Adrenal gland (tissue), 12 donors: Measurements from ENCODE around the gene ZBTB40. TPM values are rescaled to one million over a fixed set of nuclear protein-coding genes. Genes with fewer than 3 reads are reported as not detected.

Experiments used
- DNase-seq, 7 donors: peaks; one replicate each; pipeline ENCODE4 v3.0.0-alpha.2; 2019 to 2020
- H3K27ac ChIP-seq, 5 donors: fragments of 200-600 bp; sonication (generic) in 4 of 5; 1 replicate in 3 of 5; 2 replicates in 2 of 5; pipeline versions ENCODE4 v1.5.1 to v1.8.0; 2016 to 2020; ENCODE audit warnings: mild to moderate bottlenecking in 1 of 5
- H3K27me3 ChIP-seq: fragments of 200-600 bp; 2 replicates; pipeline ENCODE4 v1.8.0; 2021
- H3K36me3 ChIP-seq, 2 donors: fragments of 200-600 bp; replicated peaks in 1 of 2; 1 replicate in 1 of 2; 2 replicates in 1 of 2; pipeline versions ENCODE4 v1.5.1 to v1.8.0; 2018 to 2022
- H3K4me1 ChIP-seq, 2 donors: fragments of 200-600 bp; replicated peaks in 1 of 2; 1 replicate in 1 of 2; 2 replicates in 1 of 2; pipeline versions ENCODE4 v1.5.1 to v1.8.0; 2018 to 2021
- H3K4me3 ChIP-seq, 4 donors: fragments of 200-600 bp; sonication (generic) in 3 of 4; one replicate each; pipeline ENCODE4 v1.5.1; 2016 to 2018
- H3K9me3 ChIP-seq, 3 donors: fragments of 200-600 bp; sonication (generic) in 1 of 3; replicated peaks in 1 of 3; 1 replicate in 2 of 3; 2 replicates in 1 of 3; pipeline versions ENCODE4 v1.5.1 to v1.8.0; 2016 to 2021
- POLR2A ChIP-seq, 2 donors: fragments of 450-650 bp; IDR thresholded peaks; one replicate each; pipeline ENCODE4 v1.6.1; 2017; ENCODE audit warnings: antibody characterized with exemption in 2 of 2, mild to moderate bottlenecking in 2 of 2, moderate library complexity in 1 of 2
- WGBS, 4 donors: extraction: QIAGEN DNeasy Blood & Tissue Kit in 2 of 4; methylation state at CpG; one replicate each; pipeline versions ENCODE4 v1.1.5 to v1.1.7; 2013 to 2017; 5-methylcytosine and 5-hydroxymethylcytosine counted together
- intact Hi-C, 2 donors: fragments of 100-400 bp; cut with DNase I; formaldehyde crosslinking; loops; one replicate each; pipeline versions ENCODE4 v1.14.1 to v1.15.0; 2022 to 2023
- polyA plus RNA-seq, 3 donors: library from polyadenylated mRNA; stranded (reverse); fragments of 200-250 nt in 2 of 3; fragments of 350-450 nt in 1 of 3; fragmentation: Illumina TruSeq in 1 of 3; extraction: RNeasy Lipid Tissue Mini Kit (QIAGEN cat#74804) in 1 of 3; gene quantifications; one replicate each; pipeline ENCODE4 v1.2.3, GENCODE V29; 2013 to 2014
- total RNA-seq, 9 donors: library from RNA; depleted of rRNA in 4 of 9; stranded (reverse); fragments of >200 nt in 4 of 9; fragments of 120-200 nt in 1 of 9; fragmentation: NEBNext Ultra II Directional in 1 of 9; extraction: Animal tissue kit (Norgen Biotek cat#: 25700) in 1 of 9; gene quantifications; one replicate each; pipeline versions ENCODE4 v1.1.0 to v1.2.4, GENCODE V29; 2013 to 2023
- TF ChIP-seq, protein P1 (sequence below), 6 experiments: fragments of 450-650 bp in 4 of 6; fragments of 200-600 bp in 2 of 6; sonication (generic) in 1 of 6; IDR thresholded peaks; 1 replicate in 5 of 6; 2 replicates in 1 of 6; pipeline versions ENCODE4 v1.5.1 to v1.8.0; 2016 to 2021; ENCODE audit warnings: antibody characterized with exemption in 6 of 6, mild to moderate bottlenecking in 2 of 6, moderate library complexity in 1 of 6
- donor health status: healthy with polysubstance abuse.
- donor health status: Bipolar disorder and iron deficiency.
- donor health status: DM: yes; HTN: yes; CAD: no.
- donor health status: DM: no; HTN: no; CAD: no.
- donor health status: DM: no; HTN: no; CAD: no.
- donor health status: DM: yes; HTN: yes; CAD: no.

The ZBTB40 gene
- total and polyA plus RNA-seq, 12 donors = 17.1 to 45.7 (median 27.7) TPM

DNA sequence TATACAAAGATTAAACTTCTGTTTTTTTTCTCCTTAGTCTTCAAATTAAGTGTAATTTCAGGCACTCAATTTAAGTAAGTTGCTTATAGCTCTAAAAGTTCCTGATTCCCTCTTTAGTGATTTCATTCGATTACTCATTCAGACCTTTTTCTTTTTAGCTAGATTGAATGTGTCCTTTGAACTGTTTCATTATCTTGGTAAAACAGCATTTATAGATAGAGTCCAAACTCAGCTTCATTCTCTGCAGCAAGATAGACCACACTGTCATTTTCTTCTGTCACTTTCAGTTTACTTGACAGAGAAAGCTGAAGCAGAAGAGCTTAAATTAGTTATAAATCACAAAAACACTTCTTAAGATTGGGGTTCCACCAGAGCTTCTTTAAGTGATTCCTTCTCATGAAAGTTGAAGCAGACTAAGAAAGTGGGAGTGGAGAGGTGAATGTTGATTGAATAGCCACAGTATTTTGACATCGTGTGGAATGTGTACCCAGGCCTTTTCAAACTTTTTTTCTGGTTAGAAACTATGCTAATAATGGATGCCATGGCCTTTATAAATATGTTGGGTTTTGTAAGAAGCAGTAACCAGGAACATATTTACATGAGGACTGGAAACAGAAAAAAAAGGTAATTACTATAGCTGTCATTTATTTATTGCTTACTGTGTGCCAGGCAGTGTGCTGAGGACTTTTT is 52.2 kb downstream of the ZBTB40 start:
- 27 to 39% (median 32%) methylated on average over 2 of the region's 2 CpGs for WGBS, 4 donors
- DNase-seq = no peak

DNA sequence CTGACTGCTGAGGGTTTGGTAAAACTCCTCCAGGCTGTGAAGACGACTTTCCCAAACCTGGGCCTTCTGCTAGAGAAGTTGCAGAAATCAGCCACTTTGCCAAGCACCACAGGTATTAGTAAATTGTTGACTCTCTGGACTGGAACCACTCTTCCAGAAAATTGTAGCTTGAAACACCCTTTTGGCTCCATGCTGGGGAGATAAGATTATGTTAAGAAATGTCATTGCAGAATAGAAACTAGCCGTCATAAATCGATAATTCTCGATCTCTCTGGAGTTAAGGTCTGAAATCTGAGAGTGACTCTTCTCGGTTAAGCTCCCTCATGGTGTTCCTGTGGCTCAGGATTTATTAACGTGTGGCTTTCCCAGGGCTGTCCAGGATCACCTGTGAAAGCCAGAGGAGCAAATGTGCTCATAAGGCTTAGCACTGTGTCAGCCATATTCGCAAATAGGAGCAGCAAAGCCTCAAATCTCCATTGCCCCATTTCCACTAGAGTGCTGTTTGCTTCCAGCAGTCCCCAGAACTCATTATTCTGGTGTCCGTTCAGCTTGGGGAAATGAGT is 54.6 kb downstream of the ZBTB40 start:
- no peak for TF ChIP-seq POLR2A (IDR thresholded peaks at IDR 0.05)
- TF ChIP-seq, protein P1, sequence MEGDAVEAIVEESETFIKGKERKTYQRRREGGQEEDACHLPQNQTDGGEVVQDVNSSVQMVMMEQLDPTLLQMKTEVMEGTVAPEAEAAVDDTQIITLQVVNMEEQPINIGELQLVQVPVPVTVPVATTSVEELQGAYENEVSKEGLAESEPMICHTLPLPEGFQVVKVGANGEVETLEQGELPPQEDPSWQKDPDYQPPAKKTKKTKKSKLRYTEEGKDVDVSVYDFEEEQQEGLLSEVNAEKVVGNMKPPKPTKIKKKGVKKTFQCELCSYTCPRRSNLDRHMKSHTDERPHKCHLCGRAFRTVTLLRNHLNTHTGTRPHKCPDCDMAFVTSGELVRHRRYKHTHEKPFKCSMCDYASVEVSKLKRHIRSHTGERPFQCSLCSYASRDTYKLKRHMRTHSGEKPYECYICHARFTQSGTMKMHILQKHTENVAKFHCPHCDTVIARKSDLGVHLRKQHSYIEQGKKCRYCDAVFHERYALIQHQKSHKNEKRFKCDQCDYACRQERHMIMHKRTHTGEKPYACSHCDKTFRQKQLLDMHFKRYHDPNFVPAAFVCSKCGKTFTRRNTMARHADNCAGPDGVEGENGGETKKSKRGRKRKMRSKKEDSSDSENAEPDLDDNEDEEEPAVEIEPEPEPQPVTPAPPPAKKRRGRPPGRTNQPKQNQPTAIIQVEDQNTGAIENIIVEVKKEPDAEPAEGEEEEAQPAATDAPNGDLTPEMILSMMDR (IDR thresholded peaks at IDR 0.05) = no peak
- Histone ChIP-seq H3K36me3 (peaks cover 0 to 53% of the 10 kb centered on the region in 2 donors), H3K9me3 (no peaks in the 10 kb centered on the region), H3K27ac (no peak overlapping the region), H3K4me3 (no peak overlapping the region), H3K27me3 (no peaks in the 10 kb centered on the region), H3K4me1 (peaks cover 5 to 31% of the 10 kb centered on the region in 2 donors)
- intact Hi-C loops = loop anchor here in 1 of 2 donors (10.0 kb wide), 1 partner anchor 51 kb away; the partner anchor contains the start of gene ZBTB40
- 95 to 98% (median 96%) methylated on average over 8 of the region's 8 CpGs for WGBS, 4 donors
- no peak for DNase-seq

More for the DNA sequence above, 52.2 kb downstream of the ZBTB40 start:
- peak overlapping the region in 3 of 5 donors; percentile 13 to 67 (median 41) for H3K27ac ChIP-seq
- H3K36me3 ChIP-seq = peaks cover 0 to 31% of the 10 kb centered on the region in 2 donors
- no peaks in the 10 kb centered on the region for H3K27me3 ChIP-seq
- H3K4me1 ChIP-seq = peaks cover 20 to 54% of the 10 kb centered on the region in 2 donors
- no peak overlapping the region for H3K4me3 ChIP-seq
- intact Hi-C loops = loop anchor here in 1 of 2 donors (10.0 kb wide), 1 partner anchor 49 kb away; the partner anchor contains the start of gene ZBTB40
- no peaks in the 10 kb centered on the region for H3K9me3 ChIP-seq
- TF ChIP-seq, protein P1 (IDR thresholded peaks at IDR 0.05) = no peak
- no peak for TF ChIP-seq POLR2A (IDR thresholded peaks at IDR 0.05)

DNA sequence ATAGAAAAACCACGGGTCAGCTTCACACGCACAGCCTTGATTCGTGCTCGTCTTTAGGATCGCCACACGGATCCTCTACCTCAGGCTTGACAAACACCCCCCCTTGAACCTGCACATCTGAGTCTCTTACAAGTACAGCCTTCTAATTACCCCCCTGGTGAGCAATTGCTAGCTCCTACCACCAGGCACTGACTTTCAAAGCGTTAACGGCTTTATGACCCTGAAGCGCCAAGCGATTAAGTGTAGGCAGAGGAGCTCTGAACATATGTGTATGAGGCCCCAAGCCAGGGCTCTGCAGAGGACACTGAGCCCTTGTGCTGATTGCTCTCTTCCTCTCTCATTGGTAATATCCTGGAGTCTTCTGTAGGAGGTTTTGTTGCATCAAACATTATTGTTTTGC is 55.9 kb downstream of the ZBTB40 start:
- no peak overlapping the region for H3K27ac ChIP-seq
- intact Hi-C loops = loop anchor here in 1 of 2 donors (10.0 kb wide), 1 partner anchor 53 kb away; the partner anchor contains the start of gene ZBTB40
- H3K4me3 ChIP-seq = no peak overlapping the region
- peaks cover 0 to 67% of the 10 kb centered on the region in 2 donors for H3K36me3 ChIP-seq
- H3K4me1 ChIP-seq = peaks cover 5 to 21% of the 10 kb centered on the region in 2 donors
- H3K27me3 ChIP-seq = no peaks in the 10 kb centered on the region
- H3K9me3 ChIP-seq = no peaks in the 10 kb centered on the region
- DNase-seq = no peak
- WGBS, 4 donors = 88 to 92% (median 88%) methylated on average over 10 of the region's 10 CpGs
- TF ChIP-seq POLR2A (IDR thresholded peaks at IDR 0.05) = no peak
- TF ChIP-seq, protein P1 (IDR thresholded peaks at IDR 0.05) = no peak

DNA sequence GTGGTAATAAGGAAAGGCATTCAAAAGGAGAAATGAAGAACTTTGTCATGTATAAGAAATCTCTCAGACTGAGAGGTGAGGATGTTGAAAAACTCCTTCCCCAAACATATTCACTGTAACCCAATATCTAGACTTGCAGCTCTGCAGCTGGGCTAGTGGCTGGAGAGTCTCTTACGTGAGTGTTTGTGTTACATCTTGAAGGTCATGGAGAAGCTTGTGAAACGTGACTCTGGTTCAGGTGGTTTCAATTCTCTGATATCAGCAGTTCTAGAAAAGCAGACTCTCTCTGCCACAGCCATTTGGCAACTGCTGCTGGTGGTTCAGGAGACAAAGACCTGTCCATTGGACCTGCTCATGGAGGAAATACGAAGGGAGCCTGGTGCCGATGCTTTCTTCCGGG is 56.7 kb downstream of the ZBTB40 start:
- Histone ChIP-seq H3K36me3 (peaks cover 0 to 74% of the 10 kb centered on the region in 2 donors), H3K4me3 (no peak overlapping the region), H3K9me3 (no peaks in the 10 kb centered on the region), H3K4me1 (peaks cover 5 to 18% of the 10 kb centered on the region in 2 donors), H3K27me3 (no peaks in the 10 kb centered on the region), H3K27ac (no peak overlapping the region)
- TF ChIP-seq POLR2A (IDR thresholded peaks at IDR 0.05) = no peak
- TF ChIP-seq, protein P1 (IDR thresholded peaks at IDR 0.05) = no peak
- intact Hi-C loops = loop anchor here in 1 of 2 donors (10.0 kb wide), 1 partner anchor 54 kb away; the partner anchor contains the start of gene ZBTB40
- no peak for DNase-seq
- 55 to 73% (median 69%) methylated on average over 5 of the region's 5 CpGs for WGBS, 4 donors
